BJ (cell line): ENCODE data around the gene SORCS3. TPM values are rescaled to one million over a fixed set of nuclear protein-coding genes. Genes with fewer than 3 reads are reported as not detected.

Experiments
- CTCF ChIA-PET: fragments of 350-600 bp; formaldehyde crosslinking; extraction: SDS; loops from one replicate; lab custom pipeline; 2021; ENCODE audit warnings: antibody characterized with exemption, inconsistent platforms; lab: Yijun Ruan, JAX
- POLR2A ChIA-PET: fragments of 300-600 bp; sonication (Branson Sonifier 250); formaldehyde crosslinking; extraction: SDS; loops from one replicate; lab custom pipeline; 2021; ENCODE audit warnings: antibody characterized with exemption; lab: Charles Lee
- DNase-seq: peaks from one replicate; pipeline ENCODE4 v3.0.0-alpha.2; 2011; ENCODE audit warnings: low read depth
- H3K27me3 ChIP-seq: 2 replicates; pipeline ENCODE4 v1.6.0; 2011; ENCODE audit warnings: low read length; ENCODE audit not compliant: control insufficient read depth, insufficient read depth
- H3K36me3 ChIP-seq: 2 replicates; pipeline ENCODE4 v1.5.1; 2011; ENCODE audit warnings: low read length; ENCODE audit not compliant: control insufficient read depth, insufficient read depth
- H3K4me3 ChIP-seq: 2 replicates; pipeline ENCODE4 v1.5.1; 2011; ENCODE audit warnings: low read depth, mild to moderate bottlenecking, control low read depth, low read length
- CTCF ChIP-seq: IDR thresholded peaks from 2 replicates; pipeline ENCODE4 v1.5.1; 2011; ENCODE audit warnings: low read depth, mild to moderate bottlenecking, control low read depth, inconsistent platforms, low read length, moderate library complexity; ENCODE audit not compliant: insufficient read depth
- polyA plus RNA-seq: library from polyadenylated mRNA; depleted of rRNA; stranded (reverse); fragments of >200 nt; gene quantifications from 2 replicates; pipeline ENCODE4 v1.2.3, GENCODE V29; 2011

SORCS3 gene
- polyA plus RNA-seq, 1 experiment: not detected

- DNase-seq: peak; percentile 6
- ChIA-PET CTCF (no interaction called here), POLR2A (no interaction called here)
- H3K4me3 ChIP-seq: no peak overlapping the region
- no peak for TF ChIP-seq CTCF
- H3K27me3 ChIP-seq: no peaks in the 10 kb centered on the region
- H3K36me3 ChIP-seq: no peaks in the 10 kb centered on the region
Observed at GRCh38 chr10:105188737-105189462, 547.8 kb downstream of the SORCS3 start.

- no peak for TF ChIP-seq CTCF
- ChIA-PET POLR2A (no interaction called here), CTCF (no interaction called here)
- H3K4me3 ChIP-seq: no peak overlapping the region
- DNase-seq: peak; percentile 4
- H3K27me3 ChIP-seq: no peaks in the 10 kb centered on the region
- no peaks in the 10 kb centered on the region for H3K36me3 ChIP-seq
Observed at GRCh38 chr10:105189463-105189800, 548.3 kb downstream of the SORCS3 start.

- CTCF ChIA-PET: no interaction called here
- POLR2A ChIA-PET: no interaction called here
- Histone ChIP-seq H3K27me3 (no peaks in the 10 kb centered on the region), H3K36me3 (no peaks in the 10 kb centered on the region), H3K4me3 (no peak overlapping the region)
- DNase-seq: no peak
- no peak for TF ChIP-seq CTCF
Observed at GRCh38 chr10:105192146-105192545, 551.1 kb downstream of the SORCS3 start.

- TF ChIP-seq CTCF: no peak
- ChIA-PET CTCF (no interaction called here), POLR2A (no interaction called here)
- DNase-seq: no peak
- H3K36me3 ChIP-seq: no peaks in the 10 kb centered on the region
- no peaks in the 10 kb centered on the region for H3K27me3 ChIP-seq
- no peak overlapping the region for H3K4me3 ChIP-seq
Observed at GRCh38 chr10:105192861-105193260, 551.8 kb downstream of the SORCS3 start.

GRCh38 chr10:105195831-105196230 lies 554.7 kb downstream of the SORCS3 start:
- ChIA-PET CTCF (no interaction called here), POLR2A (no interaction called here)
- no peak overlapping the region for H3K4me3 ChIP-seq
- H3K27me3 ChIP-seq: no peaks in the 10 kb centered on the region
- no peak for TF ChIP-seq CTCF
- no peaks in the 10 kb centered on the region for H3K36me3 ChIP-seq
- DNase-seq: no peak
